Upper lobe of left lung (tissue), 4 donors: ENCODE measurements around the gene SPTLC2.

Experiments used
- POLR2AphosphoS5 ChIP-seq, 2 donors: sonication (generic); formaldehyde crosslinking; IDR thresholded peaks; one replicate each; pipeline ENCODE4 v1.5.1; 2017; ENCODE audit warnings: antibody characterized with exemption in 2 of 2
- TF ChIP-seq, protein P1 (sequence below), 6 experiments: fragments of 450-650 bp in 4 of 6; fragments of 200-600 bp in 2 of 6; sonication (generic) in 2 of 6; IDR thresholded peaks; one replicate each; pipeline ENCODE4 v1.5.1; 2016 to 2019; ENCODE audit warnings: antibody characterized with exemption in 6 of 6

DNA sequence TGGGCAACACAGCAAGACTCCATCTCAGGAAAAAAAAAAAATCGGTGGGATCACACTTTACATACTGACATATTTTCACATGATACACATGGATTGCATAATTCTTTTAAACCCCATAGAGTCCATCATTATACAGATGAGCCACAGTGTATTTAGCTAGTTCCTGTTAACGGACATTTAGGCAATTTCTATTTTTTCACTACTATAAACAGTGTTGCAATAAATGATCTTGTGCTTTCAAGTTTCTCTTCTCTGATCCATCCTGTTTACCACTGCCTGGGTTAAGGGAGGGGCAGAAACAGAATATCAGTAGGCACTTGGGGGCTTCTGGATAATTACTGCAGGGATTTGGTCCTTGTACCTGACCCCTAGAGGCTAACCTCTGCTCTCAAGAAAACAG lies 43.4 kb upstream of the SPTLC2 start:
- TF ChIP-seq, protein P1, sequence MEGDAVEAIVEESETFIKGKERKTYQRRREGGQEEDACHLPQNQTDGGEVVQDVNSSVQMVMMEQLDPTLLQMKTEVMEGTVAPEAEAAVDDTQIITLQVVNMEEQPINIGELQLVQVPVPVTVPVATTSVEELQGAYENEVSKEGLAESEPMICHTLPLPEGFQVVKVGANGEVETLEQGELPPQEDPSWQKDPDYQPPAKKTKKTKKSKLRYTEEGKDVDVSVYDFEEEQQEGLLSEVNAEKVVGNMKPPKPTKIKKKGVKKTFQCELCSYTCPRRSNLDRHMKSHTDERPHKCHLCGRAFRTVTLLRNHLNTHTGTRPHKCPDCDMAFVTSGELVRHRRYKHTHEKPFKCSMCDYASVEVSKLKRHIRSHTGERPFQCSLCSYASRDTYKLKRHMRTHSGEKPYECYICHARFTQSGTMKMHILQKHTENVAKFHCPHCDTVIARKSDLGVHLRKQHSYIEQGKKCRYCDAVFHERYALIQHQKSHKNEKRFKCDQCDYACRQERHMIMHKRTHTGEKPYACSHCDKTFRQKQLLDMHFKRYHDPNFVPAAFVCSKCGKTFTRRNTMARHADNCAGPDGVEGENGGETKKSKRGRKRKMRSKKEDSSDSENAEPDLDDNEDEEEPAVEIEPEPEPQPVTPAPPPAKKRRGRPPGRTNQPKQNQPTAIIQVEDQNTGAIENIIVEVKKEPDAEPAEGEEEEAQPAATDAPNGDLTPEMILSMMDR (IDR thresholded peaks at IDR 0.05) = no peak
- no peak for TF ChIP-seq POLR2AphosphoS5 (IDR thresholded peaks at IDR 0.05)
